ENCODE measurements around the gene NUP188. TPM values are rescaled to one million over a fixed set of nuclear protein-coding genes. Genes with fewer than 3 reads are reported as not detected.

Gene NUP188, protein sequence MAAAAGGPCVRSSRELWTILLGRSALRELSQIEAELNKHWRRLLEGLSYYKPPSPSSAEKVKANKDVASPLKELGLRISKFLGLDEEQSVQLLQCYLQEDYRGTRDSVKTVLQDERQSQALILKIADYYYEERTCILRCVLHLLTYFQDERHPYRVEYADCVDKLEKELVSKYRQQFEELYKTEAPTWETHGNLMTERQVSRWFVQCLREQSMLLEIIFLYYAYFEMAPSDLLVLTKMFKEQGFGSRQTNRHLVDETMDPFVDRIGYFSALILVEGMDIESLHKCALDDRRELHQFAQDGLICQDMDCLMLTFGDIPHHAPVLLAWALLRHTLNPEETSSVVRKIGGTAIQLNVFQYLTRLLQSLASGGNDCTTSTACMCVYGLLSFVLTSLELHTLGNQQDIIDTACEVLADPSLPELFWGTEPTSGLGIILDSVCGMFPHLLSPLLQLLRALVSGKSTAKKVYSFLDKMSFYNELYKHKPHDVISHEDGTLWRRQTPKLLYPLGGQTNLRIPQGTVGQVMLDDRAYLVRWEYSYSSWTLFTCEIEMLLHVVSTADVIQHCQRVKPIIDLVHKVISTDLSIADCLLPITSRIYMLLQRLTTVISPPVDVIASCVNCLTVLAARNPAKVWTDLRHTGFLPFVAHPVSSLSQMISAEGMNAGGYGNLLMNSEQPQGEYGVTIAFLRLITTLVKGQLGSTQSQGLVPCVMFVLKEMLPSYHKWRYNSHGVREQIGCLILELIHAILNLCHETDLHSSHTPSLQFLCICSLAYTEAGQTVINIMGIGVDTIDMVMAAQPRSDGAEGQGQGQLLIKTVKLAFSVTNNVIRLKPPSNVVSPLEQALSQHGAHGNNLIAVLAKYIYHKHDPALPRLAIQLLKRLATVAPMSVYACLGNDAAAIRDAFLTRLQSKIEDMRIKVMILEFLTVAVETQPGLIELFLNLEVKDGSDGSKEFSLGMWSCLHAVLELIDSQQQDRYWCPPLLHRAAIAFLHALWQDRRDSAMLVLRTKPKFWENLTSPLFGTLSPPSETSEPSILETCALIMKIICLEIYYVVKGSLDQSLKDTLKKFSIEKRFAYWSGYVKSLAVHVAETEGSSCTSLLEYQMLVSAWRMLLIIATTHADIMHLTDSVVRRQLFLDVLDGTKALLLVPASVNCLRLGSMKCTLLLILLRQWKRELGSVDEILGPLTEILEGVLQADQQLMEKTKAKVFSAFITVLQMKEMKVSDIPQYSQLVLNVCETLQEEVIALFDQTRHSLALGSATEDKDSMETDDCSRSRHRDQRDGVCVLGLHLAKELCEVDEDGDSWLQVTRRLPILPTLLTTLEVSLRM (N-terminal part only)
- 10 to 100 TPM; 35.2 to 60.5 (median 47.4) TPM for polyA plus RNA-seq (ENCODE audit: insufficient read length in 4 of 4)

DNA sequence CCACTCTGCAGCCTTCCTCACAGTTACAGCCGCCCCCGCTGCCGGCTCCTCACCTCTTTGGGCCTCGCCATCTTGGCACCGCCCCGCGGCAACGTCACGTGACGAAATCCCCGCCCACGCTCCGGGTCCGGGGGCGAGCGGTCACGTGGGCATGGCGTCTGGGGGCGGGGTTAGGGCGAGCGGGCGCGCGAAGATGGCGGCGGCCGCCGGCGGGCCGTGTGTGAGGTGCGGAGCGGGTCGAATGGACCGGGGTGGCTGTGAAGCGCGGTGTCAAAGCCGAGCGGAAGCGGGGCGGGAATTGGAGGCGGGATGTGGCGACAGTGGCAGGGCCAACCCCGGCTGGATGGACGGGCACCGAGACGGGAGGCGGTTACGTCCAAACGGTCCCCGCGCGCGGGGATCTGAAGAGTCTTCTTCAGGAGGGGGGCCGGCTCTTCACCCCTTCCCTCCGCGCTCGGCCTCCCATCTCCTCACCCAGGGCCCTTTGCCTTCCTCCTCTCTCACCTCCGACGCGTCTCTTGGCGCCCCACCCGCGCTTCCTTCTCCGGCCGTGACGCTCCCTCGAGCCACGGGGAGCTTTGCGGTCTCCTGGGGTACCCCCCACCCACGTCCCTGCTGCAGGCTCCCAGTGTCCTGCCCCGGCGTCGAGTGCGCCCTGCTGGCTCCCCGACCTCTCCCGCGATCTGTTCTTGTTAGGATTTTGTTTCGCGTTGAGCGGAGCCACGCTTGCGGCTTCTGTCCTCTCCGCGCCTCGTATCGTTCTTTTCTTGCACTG is at the start of gene NUP188, which contains the start of gene DOLK:
NUP188 (plus strand) TSS at position 173 of the 775 bp plus-strand sequence; CDS start at position 194, 21 bp downstream.
DOLK (minus strand) TSS at position 77 of the 775 bp plus-strand sequence. CDS start 300 bp downstream, outside the sequence.
- DNase-seq (ENCODE audit: low read depth in 4 of 4, low spot score in 2 of 4), result peak; percentile 81 to 92 (median 88)

DNA sequence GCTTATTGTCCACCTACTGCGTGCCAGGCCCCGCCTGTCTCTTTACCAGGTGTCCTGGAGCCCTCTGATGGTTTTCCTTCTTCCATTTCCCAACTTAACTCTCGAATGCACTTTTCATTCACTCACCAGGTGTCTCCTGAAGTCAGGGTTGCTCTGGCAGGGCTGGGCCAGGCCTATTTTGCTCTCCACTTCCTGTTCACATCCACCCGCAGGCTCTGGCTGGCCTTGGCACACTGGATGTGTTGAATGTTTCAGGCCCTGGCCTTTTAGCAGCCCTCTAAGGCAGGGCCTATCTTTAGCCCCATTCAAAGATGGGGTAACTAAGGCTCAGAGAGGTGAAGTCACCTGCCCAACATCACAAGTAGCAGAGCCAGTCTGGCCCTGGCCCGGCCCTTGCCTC is 49.1 kb upstream of the NUP188 start:
- no peak for DNase-seq (ENCODE audit: low read depth in 4 of 4, low spot score in 2 of 4)

GRCh38 chr9:128898845-128899565 is 48.5 kb upstream of the NUP188 start:
- no peak for DNase-seq (ENCODE audit: low read depth in 4 of 4, low spot score in 2 of 4)

DNA sequence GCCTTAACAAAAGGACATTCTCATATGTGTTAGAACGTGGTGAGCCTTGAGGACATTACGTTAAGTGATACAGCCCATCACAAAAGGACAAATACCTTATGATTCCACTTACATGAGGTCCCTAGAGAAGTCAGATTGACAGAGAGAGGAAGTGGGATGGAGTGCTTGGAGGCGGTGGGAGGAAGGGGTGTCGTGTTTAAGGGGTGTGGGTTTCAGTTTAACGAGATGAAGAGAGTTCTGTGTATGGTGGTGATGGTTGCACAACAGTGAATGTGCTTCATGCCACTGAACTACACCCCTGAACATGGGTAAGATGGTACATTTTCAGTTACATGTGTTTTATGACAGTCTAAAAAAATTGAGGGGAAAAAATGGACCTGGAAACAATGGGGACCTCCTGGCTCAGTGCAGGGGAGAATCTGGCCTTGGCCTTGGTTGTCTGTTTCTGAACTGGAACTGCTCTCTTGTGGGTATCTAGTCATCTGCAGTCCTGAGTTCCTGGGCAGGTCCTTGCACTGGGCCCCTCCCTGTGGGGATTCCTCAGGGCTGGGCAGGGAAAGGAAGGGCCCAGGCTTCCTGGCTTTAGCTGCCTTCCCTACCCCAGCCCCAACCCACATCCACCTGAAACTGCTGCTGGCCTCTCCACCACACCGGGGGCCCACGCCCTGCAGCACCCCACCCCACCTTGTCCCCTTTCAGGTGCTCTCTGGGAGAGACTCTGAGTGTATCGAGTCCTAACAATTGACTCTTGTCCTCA is 47.8 kb upstream of the NUP188 start:
- DNase-seq (ENCODE audit: low read depth in 4 of 4, low spot score in 2 of 4), result no peak

DNA sequence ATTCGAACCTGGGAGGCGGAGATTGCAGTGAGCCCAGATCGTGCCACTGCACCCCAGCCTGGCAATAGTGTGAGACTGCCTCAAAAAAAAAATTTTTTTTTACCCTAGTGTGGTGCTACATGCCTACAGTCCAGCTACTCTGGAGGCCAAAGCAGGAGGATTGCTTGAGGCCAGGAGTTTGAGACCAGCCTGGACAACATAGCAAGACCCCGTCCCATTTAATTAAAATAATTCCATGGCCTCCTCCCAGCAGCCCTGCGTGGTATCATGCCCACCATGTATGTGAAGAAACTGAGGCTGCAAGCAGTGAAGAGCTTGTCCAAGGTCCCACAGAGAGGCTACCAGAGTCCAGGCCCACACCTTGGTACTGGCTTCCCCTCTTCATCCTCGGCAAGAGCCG is 46.1 kb upstream of the NUP188 start:
- DNase-seq (ENCODE audit: low read depth in 4 of 4, low spot score in 2 of 4), result no peak

DNA sequence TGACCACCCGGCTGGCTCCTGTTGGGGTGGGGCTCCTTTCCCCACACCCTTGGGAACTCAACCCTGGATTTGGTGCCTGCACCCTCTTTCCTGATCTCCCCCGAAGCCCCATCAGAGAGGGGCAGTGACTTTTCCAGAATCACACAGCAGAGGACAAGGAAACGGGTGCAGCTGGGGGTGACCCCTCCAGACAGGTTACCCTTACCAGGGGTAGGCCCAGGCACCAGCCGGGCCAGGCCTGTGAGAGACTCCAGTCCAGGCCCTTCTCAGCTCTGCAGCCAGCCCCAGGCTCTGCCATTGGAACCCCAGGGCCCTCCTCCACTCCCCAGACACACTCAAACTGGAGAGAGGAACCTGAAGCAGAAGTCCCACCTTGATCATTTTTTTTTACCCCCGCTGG is 45.7 kb upstream of the NUP188 start:
- DNase-seq (ENCODE audit: low read depth in 4 of 4, low spot score in 2 of 4), result no peak

DNA sequence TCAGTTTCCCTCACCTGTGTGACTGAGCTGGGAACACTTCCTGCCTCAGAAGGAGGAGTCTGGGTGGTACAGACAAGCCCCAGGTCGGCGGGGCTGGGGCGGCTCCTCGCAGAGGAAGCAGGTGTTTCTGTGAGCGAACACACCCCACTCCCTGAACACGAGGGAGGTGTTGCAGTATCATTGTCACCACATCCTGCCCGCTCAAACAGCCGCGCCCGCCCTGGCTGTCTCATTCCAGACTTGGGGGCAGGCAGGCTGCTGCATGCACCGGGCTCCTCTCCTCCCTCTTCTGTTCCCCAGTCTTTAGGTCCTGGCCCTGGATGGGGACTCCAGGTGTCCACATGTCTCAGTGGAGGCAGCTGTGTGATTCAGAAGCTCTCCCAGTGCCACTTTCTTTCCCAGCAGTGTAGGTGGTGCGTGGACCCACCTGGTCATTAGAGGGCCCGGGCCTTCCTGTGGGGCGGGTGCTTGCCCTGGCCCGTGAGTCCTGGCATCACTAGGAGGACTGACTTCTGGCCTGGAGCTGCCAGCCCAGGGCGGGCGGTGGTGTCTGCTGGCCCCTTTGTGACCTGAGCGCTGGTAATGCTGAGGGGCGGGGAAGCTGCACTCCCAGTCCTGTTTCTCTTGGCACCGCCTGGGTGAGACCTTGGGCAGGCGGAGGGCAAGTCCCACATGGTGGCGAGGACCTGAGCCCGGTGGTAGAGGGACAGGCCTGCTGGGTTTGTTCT is 45.0 kb upstream of the NUP188 start:
- DNase-seq (ENCODE audit: low read depth in 4 of 4, low spot score in 2 of 4), result no peak

- no peak for DNase-seq (ENCODE audit: low read depth in 4 of 4, low spot score in 2 of 4)
Observed at GRCh38 chr9:128903079-128903461, 44.4 kb upstream of the NUP188 start.

DNA sequence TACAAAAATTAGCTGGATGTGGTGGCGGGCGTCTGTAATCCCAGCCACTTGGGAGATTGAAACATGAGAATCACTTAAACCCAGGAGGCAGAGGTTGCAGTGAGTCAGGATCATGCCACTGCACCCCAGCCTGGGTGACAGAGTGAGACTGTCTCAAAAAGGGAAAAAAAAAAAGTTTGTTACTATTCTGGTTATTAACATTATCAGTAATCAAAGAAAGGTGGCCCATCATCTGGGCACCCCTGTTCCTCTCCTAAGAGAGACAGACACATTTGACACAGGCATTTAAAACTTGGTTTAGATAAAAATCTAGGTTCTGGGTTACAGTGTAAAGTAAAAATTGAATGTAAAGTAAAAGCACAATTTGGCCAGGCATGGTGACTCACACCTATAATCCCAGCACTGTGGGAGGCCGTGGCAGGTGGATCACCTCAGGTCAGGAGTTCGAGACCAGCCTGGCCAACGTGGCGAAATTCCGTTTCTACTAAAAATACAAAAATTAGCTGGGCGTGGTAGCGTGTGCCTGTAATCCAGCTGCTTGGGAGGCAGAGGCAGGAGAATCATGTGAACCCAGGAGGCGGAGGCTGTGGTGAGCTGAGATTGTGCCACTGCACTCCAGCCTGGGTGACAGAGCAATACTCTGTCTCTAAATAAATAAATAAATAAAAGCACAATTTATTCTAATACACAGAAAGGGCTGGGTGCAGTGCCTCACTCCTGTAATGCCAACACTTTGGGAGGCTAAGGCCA is 43.5 kb upstream of the NUP188 start:
- DNase-seq (ENCODE audit: low read depth in 4 of 4, low spot score in 2 of 4), result no peak

GRCh38 chr9:128905964-128906363 is 41.5 kb upstream of the NUP188 start:
- DNase-seq (ENCODE audit: low read depth in 4 of 4, low spot score in 2 of 4), result no peak

DNA sequence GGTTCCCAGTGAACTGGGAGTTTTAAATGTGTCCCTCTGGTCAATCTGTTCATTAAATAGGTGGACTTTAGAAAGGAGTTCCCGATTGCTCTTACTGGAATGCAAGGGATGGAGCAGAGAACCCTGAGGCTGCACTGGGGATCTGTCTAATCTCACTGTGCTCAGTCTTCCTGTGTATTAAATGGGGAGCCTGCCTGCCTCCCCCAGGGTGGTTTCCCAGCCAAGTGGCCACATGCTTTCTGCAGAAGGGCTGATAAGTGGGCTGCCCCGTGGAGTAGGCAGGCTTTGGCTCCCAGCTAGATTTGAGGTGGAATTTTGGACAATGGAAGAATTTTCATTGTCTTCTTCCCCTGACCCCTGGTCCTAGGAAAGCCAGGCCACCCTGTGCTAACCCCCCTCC is 40.8 kb upstream of the NUP188 start:
- no peak for DNase-seq (ENCODE audit: low read depth in 4 of 4, low spot score in 2 of 4)

- no peak for DNase-seq (ENCODE audit: low read depth in 4 of 4, low spot score in 2 of 4)
Observed at GRCh38 chr9:128908372-128908771, 39.1 kb upstream of the NUP188 start.

DNA sequence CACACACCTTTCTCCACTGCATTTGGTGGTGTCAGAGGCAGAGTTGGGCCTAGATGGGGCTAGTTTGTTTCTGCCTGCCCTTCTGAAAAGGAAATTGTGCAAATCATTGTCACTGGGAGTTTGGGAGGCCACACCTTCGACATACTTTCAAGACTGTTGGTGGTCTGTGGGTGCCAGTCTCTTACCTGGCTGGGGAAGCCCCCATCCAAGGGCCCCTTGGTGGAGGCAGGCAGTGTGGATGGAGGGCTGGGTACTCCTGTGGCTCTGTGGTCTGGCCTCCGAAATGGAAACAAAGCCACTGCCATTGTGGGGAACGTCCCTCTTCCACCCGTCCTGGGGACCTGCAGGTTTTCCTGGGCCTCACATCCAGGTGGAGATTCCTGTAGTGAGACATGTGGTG is 37.6 kb upstream of the NUP188 start:
- no peak for DNase-seq (ENCODE audit: low read depth in 4 of 4, low spot score in 2 of 4)

DNA sequence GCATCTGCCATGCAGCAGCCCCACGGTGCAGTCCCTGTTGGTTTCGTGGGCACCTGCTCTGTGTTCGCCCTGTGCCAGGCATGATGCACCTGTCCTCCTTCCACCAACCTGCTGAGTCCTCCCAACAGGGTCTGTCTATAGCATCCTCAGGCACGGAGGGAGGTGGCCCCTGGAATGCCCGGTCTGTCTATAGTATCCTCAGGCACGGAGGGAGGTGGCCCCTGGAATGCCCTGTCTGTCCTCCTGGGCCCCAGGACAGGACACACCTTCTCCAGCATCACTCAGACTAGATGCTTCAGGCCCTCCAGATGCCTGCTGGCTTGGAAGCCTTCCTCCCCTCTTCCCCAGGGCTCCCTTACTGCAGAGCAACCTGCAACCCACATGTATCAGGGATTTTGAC is 36.6 kb upstream of the NUP188 start:
- DNase-seq (ENCODE audit: low read depth in 4 of 4, low spot score in 2 of 4), result no peak

GRCh38 chr9:128911529-128912035 is 35.9 kb upstream of the NUP188 start:
- no peak for DNase-seq (ENCODE audit: low read depth in 4 of 4, low spot score in 2 of 4)

DNA sequence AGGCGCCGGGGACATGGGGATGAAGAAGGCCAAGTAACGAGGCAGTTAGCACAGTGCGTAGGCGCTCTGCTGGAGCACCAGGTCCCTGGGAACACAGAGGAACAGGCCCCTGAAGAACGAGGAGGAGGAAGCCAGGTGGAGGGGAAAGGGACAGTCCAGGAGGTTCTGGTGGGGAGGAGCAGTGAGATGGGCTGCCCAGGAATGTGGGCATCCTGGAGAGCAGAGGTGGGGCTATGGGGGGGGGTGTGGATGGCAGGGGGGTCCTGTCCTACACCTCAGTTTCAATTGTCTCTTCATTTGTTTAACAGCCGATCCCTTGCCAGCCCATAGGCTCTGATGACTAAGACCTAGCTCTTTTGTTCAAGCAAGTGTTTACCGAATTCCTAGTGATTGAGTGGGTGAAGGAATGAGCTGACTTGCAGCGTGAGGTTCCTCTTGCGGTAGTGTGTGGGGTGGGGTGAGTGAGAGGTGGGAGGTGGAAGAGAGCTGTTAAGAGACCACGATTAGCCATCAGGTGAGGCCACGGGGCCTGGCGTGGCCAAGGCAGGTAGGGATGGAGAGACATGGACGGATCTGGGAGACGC is 35.1 kb upstream of the NUP188 start:
- DNase-seq (ENCODE audit: low read depth in 4 of 4, low spot score in 2 of 4), result no peak

Measured in left renal cortex interstitium (tissue), 4 donors.